Measurements from ENCODE around the gene GNAZ. TPM values are rescaled to one million over a fixed set of nuclear protein-coding genes. Genes with fewer than 3 reads are reported as not detected.

Gene GNAZ
- total and polyA plus RNA-seq, 9 donors, result 3.0 to 4.8 (median 3.7) TPM

GRCh38 chr22:23085785-23086184, 15.5 kb downstream of the GNAZ start:
- WGBS (ENCODE audit: insufficient coverage), result 55% methylated on average over 5 of the region's 9 CpGs

GRCh38 chr22:23086263-23086662, 15.9 kb downstream of the GNAZ start:
- Histone ChIP-seq H3K4me1 (ENCODE audit: control insufficient read depth, insufficient read depth, low read length) (peaks cover 5% of the 10 kb centered on the region), H3K9me3 (replicated peaks; ENCODE audit: control insufficient read depth, low read depth, low read length) (no peaks in the 10 kb centered on the region), H3K36me3 (ENCODE audit: control insufficient read depth, insufficient read depth, low read length) (no peaks in the 10 kb centered on the region), H3K27ac (ENCODE audit: low read length) (no peak overlapping the region), H3K27me3 (ENCODE audit: control insufficient read depth, insufficient read depth, low read length) (no peaks in the 10 kb centered on the region), H3K4me3 (ENCODE audit: low read length) (no peak overlapping the region)
- DNase-seq, result no peak
- 74% methylated on average over 8 of the region's 12 CpGs for WGBS (ENCODE audit: insufficient coverage)

More at GRCh38 chr22:23085785-23086184, 15.5 kb downstream of the GNAZ start:
- Histone ChIP-seq H3K27me3 (ENCODE audit: control insufficient read depth, insufficient read depth, low read length) (no peaks in the 10 kb centered on the region), H3K27ac (ENCODE audit: low read length) (no peak overlapping the region), H3K9me3 (replicated peaks; ENCODE audit: control insufficient read depth, low read depth, low read length) (no peaks in the 10 kb centered on the region), H3K4me3 (ENCODE audit: low read length) (no peak overlapping the region), H3K36me3 (ENCODE audit: control insufficient read depth, insufficient read depth, low read length) (no peaks in the 10 kb centered on the region), H3K4me1 (ENCODE audit: control insufficient read depth, insufficient read depth, low read length) (peaks cover 5% of the 10 kb centered on the region)
- DNase-seq, result no peak

GRCh38 chr22:23086787-23087186, 16.5 kb downstream of the GNAZ start:
- DNase-seq, result no peak
- Histone ChIP-seq H3K27me3 (ENCODE audit: control insufficient read depth, insufficient read depth, low read length) (no peaks in the 10 kb centered on the region), H3K4me1 (ENCODE audit: control insufficient read depth, insufficient read depth, low read length) (peaks cover 5% of the 10 kb centered on the region), H3K36me3 (ENCODE audit: control insufficient read depth, insufficient read depth, low read length) (no peaks in the 10 kb centered on the region), H3K4me3 (ENCODE audit: low read length) (no peak overlapping the region), H3K9me3 (replicated peaks; ENCODE audit: control insufficient read depth, low read depth, low read length) (no peaks in the 10 kb centered on the region), H3K27ac (ENCODE audit: low read length) (no peak overlapping the region)
- WGBS (ENCODE audit: insufficient coverage), result 75% methylated on average over 7 of the region's 10 CpGs

- 74% methylated on average over 4 of the region's 8 CpGs for WGBS (ENCODE audit: insufficient coverage)
- Histone ChIP-seq H3K36me3 (ENCODE audit: control insufficient read depth, insufficient read depth, low read length) (no peaks in the 10 kb centered on the region), H3K9me3 (replicated peaks; ENCODE audit: control insufficient read depth, low read depth, low read length) (no peaks in the 10 kb centered on the region), H3K4me1 (ENCODE audit: control insufficient read depth, insufficient read depth, low read length) (peaks cover 5% of the 10 kb centered on the region), H3K4me3 (ENCODE audit: low read length) (no peak overlapping the region), H3K27me3 (ENCODE audit: control insufficient read depth, insufficient read depth, low read length) (no peaks in the 10 kb centered on the region), H3K27ac (ENCODE audit: low read length) (no peak overlapping the region)
- DNase-seq, result no peak
Measured at GRCh38 chr22:23088199-23088604, 17.9 kb downstream of the GNAZ start.

- H3K27ac ChIP-seq (ENCODE audit: low read length), result no peak overlapping the region
- no peak for DNase-seq
- no peak overlapping the region for H3K4me3 ChIP-seq (ENCODE audit: low read length)
- H3K9me3 ChIP-seq (replicated peaks; ENCODE audit: control insufficient read depth, low read depth, low read length), result no peaks in the 10 kb centered on the region
- H3K27me3 ChIP-seq (ENCODE audit: control insufficient read depth, insufficient read depth, low read length), result no peaks in the 10 kb centered on the region
- H3K36me3 ChIP-seq (ENCODE audit: control insufficient read depth, insufficient read depth, low read length), result no peaks in the 10 kb centered on the region
- WGBS (ENCODE audit: insufficient coverage), result 80% methylated on average over 7 of the region's 10 CpGs
- peaks cover 9% of the 10 kb centered on the region for H3K4me1 ChIP-seq (ENCODE audit: control insufficient read depth, insufficient read depth, low read length)
Measured at GRCh38 chr22:23089010-23089409, 18.7 kb downstream of the GNAZ start.

GRCh38 chr22:23089633-23090456, 19.5 kb downstream of the GNAZ start:
- H3K4me3 ChIP-seq (ENCODE audit: low read length), result no peak overlapping the region
- no peak for DNase-seq
- H3K36me3 ChIP-seq (ENCODE audit: control insufficient read depth, insufficient read depth, low read length), result no peaks in the 10 kb centered on the region
- peaks cover 9% of the 10 kb centered on the region for H3K4me1 ChIP-seq (ENCODE audit: control insufficient read depth, insufficient read depth, low read length)
- no peaks in the 10 kb centered on the region for H3K27me3 ChIP-seq (ENCODE audit: control insufficient read depth, insufficient read depth, low read length)
- no peak overlapping the region for H3K27ac ChIP-seq (ENCODE audit: low read length)
- 66% methylated on average over 13 of the region's 14 CpGs for WGBS (ENCODE audit: insufficient coverage)
- H3K9me3 ChIP-seq (replicated peaks; ENCODE audit: control insufficient read depth, low read depth, low read length), result no peaks in the 10 kb centered on the region

GRCh38 chr22:23090457-23090835, 20.1 kb downstream of the GNAZ start:
- peaks cover 9% of the 10 kb centered on the region for H3K4me1 ChIP-seq (ENCODE audit: control insufficient read depth, insufficient read depth, low read length)
- H3K36me3 ChIP-seq (ENCODE audit: control insufficient read depth, insufficient read depth, low read length), result no peaks in the 10 kb centered on the region
- no peaks in the 10 kb centered on the region for H3K27me3 ChIP-seq (ENCODE audit: control insufficient read depth, insufficient read depth, low read length)
- H3K9me3 ChIP-seq (replicated peaks; ENCODE audit: control insufficient read depth, low read depth, low read length), result no peaks in the 10 kb centered on the region
- no peak overlapping the region for H3K4me3 ChIP-seq (ENCODE audit: low read length)
- H3K27ac ChIP-seq (ENCODE audit: low read length), result no peak overlapping the region
- 69% methylated on average over 3 of the region's 3 CpGs for WGBS (ENCODE audit: insufficient coverage)
- no peak for DNase-seq

- no peak for DNase-seq
- no peaks in the 10 kb centered on the region for H3K36me3 ChIP-seq (ENCODE audit: control insufficient read depth, insufficient read depth, low read length)
- no peak overlapping the region for H3K4me3 ChIP-seq (ENCODE audit: low read length)
- peaks cover 4% of the 10 kb centered on the region for H3K4me1 ChIP-seq (ENCODE audit: control insufficient read depth, insufficient read depth, low read length)
- H3K9me3 ChIP-seq (replicated peaks; ENCODE audit: control insufficient read depth, low read depth, low read length), result no peaks in the 10 kb centered on the region
- 86% methylated on average over 1 of the region's 2 CpGs for WGBS (ENCODE audit: insufficient coverage)
- no peaks in the 10 kb centered on the region for H3K27me3 ChIP-seq (ENCODE audit: control insufficient read depth, insufficient read depth, low read length)
- no peak overlapping the region for H3K27ac ChIP-seq (ENCODE audit: low read length)
Measured at GRCh38 chr22:23091760-23092159, 21.4 kb downstream of the GNAZ start.

- H3K4me3 ChIP-seq (ENCODE audit: low read length), result no peak overlapping the region
- no peaks in the 10 kb centered on the region for H3K27me3 ChIP-seq (ENCODE audit: control insufficient read depth, insufficient read depth, low read length)
- H3K27ac ChIP-seq (ENCODE audit: low read length), result no peak overlapping the region
- H3K9me3 ChIP-seq (replicated peaks; ENCODE audit: control insufficient read depth, low read depth, low read length), result no peaks in the 10 kb centered on the region
- no peaks in the 10 kb centered on the region for H3K36me3 ChIP-seq (ENCODE audit: control insufficient read depth, insufficient read depth, low read length)
- WGBS (ENCODE audit: insufficient coverage), result 95% methylated on average over 9 of the region's 13 CpGs
- no peak for DNase-seq
- peaks cover 4% of the 10 kb centered on the region for H3K4me1 ChIP-seq (ENCODE audit: control insufficient read depth, insufficient read depth, low read length)
Measured at GRCh38 chr22:23092217-23092955, 22.1 kb downstream of the GNAZ start.

- Histone ChIP-seq H3K9me3 (replicated peaks; ENCODE audit: control insufficient read depth, low read depth, low read length) (no peaks in the 10 kb centered on the region), H3K27ac (ENCODE audit: low read length) (no peak overlapping the region), H3K36me3 (ENCODE audit: control insufficient read depth, insufficient read depth, low read length) (no peaks in the 10 kb centered on the region), H3K27me3 (ENCODE audit: control insufficient read depth, insufficient read depth, low read length) (no peaks in the 10 kb centered on the region), H3K4me1 (ENCODE audit: control insufficient read depth, insufficient read depth, low read length) (peaks cover 9% of the 10 kb centered on the region), H3K4me3 (ENCODE audit: low read length) (no peak overlapping the region)
- WGBS (ENCODE audit: insufficient coverage), result 59% methylated on average over 12 of the region's 14 CpGs
- no peak for DNase-seq
Measured at GRCh38 chr22:23093051-23093788, 22.9 kb downstream of the GNAZ start.
